Measurements from ENCODE around the gene PTPN18.

DNA sequence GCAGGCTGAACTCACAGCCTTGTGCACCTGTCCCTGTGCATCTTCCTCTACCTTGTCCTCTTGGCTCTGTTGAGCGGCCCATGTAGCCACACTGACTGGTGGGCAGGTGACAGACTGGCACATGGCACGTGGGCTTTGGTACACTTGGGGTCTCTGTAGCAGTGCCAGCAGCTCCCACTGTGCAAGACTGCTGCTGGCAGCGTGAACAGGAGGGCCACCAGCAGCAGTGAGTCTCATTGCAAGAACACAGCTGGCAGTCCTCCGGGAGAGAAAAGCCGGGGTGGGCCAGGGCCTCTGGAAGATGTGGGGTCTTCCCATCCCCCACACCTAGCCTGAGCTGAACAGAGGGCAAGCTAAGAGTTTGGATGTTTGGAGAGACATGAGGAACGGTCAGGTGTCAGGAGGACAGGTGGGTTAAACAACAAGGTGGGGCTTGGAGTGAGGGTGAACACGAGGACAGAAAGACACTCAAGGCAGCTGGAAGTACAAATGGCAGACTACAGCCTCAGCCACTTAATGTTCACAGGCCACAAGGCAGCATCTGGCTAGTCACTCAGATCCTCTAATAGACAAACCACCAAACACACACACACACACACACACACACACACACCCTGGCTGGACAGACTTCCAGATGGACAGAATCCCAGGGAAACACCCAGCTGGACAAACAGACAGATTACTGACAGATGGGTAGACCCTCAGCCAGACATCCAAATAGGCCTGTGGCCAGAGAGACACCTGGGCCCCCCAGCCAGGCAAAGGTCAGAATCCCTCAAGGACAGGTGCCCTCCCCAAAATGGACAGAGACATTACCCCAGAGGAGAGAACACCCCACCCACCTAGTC lies 2.3 kb upstream of the PTPN18 start:
- TF ChIP-seq, protein P1, sequence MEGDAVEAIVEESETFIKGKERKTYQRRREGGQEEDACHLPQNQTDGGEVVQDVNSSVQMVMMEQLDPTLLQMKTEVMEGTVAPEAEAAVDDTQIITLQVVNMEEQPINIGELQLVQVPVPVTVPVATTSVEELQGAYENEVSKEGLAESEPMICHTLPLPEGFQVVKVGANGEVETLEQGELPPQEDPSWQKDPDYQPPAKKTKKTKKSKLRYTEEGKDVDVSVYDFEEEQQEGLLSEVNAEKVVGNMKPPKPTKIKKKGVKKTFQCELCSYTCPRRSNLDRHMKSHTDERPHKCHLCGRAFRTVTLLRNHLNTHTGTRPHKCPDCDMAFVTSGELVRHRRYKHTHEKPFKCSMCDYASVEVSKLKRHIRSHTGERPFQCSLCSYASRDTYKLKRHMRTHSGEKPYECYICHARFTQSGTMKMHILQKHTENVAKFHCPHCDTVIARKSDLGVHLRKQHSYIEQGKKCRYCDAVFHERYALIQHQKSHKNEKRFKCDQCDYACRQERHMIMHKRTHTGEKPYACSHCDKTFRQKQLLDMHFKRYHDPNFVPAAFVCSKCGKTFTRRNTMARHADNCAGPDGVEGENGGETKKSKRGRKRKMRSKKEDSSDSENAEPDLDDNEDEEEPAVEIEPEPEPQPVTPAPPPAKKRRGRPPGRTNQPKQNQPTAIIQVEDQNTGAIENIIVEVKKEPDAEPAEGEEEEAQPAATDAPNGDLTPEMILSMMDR (IDR thresholded peaks at IDR 0.05): no peak
- TF ChIP-seq POLR2A (IDR thresholded peaks at IDR 0.05): no peak
